GM10248 (cell line): ENCODE results near the gene TM9SF2.
"Not testable (repeated sequence)": the region's sequence is repeated elsewhere in the genome, so short reads cannot be mapped to it uniquely, and the experiment has no call there.

Source experiments
- CTCF ChIA-PET: fragments of 300-600 bp; sonication (Branson Sonifier 250); formaldehyde crosslinking; extraction: SDS; loops from one replicate; lab custom pipeline; 2021; ENCODE audit warnings: antibody characterized with exemption; lab: Yijun Ruan, JAX
- POLR2A ChIA-PET: fragments of 350-650 bp; sonication (Branson Sonifier 250); formaldehyde crosslinking; extraction: SDS; loops from one replicate; lab custom pipeline; 2020; ENCODE audit warnings: antibody characterized with exemption; lab: Yijun Ruan, JAX
- DNase-seq: peaks from one replicate; pipeline ENCODE4 v3.0.0; 2012; ENCODE audit errors: extremely low spot score
- CTCF ChIP-seq: IDR thresholded peaks from 2 replicates; pipeline ENCODE4 v1.5.1; 2012; ENCODE audit warnings: mild to moderate bottlenecking, low read depth; ENCODE audit errors: extremely low read depth, missing control alignments, control extremely low read depth

The TM9SF2 gene

GRCh38 chr13:99489028-99489427 lies 12.2 kb upstream of the TM9SF2 start:
- ChIA-PET CTCF (interaction anchor here (1.5 to 1.6 kb wide), 2 partner anchors 52 to 168 kb away, joined by 4 to 5 read pairs; no protein-coding TSS in a partner anchor), POLR2A (interaction anchor here (0.6 kb wide), 1 partner anchor 58 kb away, joined by 5 read pairs; no protein-coding TSS in a partner anchor)
- no peak for TF ChIP-seq CTCF
- DNase-seq: no peak

DNA sequence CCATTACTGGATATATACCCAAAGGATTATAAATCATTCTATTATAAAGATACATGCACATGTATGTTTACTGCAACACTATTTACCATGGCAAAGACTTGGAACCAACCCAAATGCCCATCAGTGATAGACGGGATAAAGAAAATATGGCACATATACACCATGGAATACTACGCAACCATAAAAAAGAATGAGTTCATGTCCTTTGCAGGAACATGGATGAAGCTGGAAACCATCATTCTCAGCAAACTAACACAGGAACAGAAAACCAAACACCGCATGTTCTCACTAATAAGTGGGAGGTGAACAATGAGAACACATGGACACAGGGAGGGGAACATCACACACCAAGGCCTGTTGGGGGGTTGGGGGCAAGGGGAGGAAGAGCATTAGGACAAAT lies 9.5 kb upstream of the TM9SF2 start:
- CTCF ChIA-PET, POLR2A ChIA-PET: not testable (repeated sequence)

DNA sequence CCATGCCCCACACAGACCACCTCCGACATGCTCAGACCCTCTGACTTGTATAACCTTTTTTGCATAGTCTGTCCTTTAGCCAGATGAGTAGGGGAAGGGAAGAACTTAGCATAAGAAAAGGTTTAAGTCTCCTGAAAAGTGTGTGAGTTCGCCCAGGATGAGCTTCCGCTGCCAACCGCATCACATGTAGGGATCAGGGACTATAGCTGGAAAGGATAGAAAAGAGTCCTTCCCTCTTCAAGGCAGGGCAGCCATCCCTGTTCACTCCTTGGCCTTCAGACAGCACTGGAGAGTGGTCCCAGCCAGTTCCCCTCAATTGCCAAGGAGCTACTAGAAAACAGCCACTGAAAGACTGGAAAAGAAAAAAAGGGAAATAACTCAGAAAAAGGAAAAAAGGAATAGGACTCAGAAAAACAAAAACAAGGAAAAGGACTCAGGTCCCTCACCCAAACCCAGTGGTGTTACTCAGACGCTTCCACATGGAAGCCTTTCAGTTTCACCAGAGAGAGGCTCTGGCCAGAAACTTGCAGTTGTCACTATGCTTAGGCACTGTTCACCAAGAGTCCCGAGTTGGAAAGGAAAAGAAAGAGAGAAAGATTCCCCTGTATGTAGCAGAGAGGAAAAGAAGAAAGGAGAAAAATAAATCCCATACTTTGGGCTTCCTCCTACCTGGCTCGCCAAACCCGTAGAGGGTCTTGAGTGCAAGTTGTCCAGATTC lies 5.6 kb upstream of the TM9SF2 start:
- TF ChIP-seq CTCF: no peak
- ChIA-PET CTCF (interaction anchor here (1.0 to 2.0 kb wide), 4 partner anchors 10 to 108 kb away, joined by 4 to 5 read pairs (median 4); no protein-coding TSS in a partner anchor), POLR2A (no interaction called here)
- DNase-seq: no peak

More for the DNA sequence above, 9.5 kb upstream of the TM9SF2 start:
- not testable (repeated sequence) for DNase-seq

- no peak for TF ChIP-seq CTCF
- POLR2A ChIA-PET: no interaction called here
- CTCF ChIA-PET: interaction anchor here (1.0 to 2.0 kb wide), 4 partner anchors 9 to 109 kb away, joined by 4 to 5 read pairs (median 4); no protein-coding TSS in a partner anchor
- DNase-seq: no peak
Measured at GRCh38 chr13:99496184-99497142, 4.8 kb upstream of the TM9SF2 start.

DNA sequence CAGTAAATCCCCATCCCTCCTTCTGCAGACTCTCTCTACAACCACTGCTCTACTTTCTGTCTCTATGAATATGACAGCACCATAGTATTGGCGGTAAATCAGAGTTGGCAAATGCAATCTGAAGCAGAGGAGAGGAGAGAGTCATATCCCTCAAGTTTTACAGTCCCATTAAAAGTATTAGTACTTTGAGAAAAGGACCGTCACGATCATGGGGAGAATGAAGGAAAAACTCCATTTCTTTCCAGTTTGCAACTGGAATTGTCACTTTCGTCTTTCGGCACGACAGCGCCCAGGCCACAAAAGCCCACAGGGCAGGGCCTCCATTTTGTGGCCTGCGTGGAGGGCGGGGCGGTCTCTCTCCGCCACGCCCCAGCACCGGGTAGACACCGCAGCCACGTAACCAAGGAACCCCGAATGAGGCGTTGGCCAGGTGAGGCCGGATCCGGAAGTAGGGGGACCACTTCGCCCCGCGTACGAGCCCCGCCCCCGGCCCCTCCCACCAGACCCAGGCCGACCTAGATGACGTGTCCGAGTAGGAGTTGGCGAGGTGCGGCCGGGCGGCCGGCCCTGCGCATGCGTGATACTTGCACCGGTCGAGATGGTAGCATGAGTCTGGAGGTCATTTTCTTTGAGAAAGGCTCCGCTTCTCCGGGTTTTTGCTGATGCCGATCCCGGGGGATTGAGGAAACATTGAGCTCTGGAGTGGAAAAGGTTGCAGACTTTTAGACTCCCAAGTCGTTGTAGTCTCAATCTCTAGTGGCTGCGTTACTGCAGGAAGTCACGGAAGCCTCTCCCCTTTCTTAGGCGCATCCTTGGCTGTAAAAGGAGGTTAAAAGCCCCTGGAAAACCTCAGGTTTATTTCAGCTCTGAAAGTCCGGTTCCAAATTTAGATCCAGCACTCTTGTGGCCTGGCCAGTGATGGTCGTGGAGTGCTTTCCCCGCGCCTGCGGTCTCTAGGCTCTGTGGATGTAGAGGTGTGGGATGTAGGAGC lies 2.8 kb upstream of the TM9SF2 start:
- CTCF ChIA-PET: interaction anchor here (0.7 to 1.1 kb wide), 3 partner anchors 15 to 62 kb away, joined by 3 read pairs; no protein-coding TSS in a partner anchor
- no peak for TF ChIP-seq CTCF
- DNase-seq: peak; percentile 97
- POLR2A ChIA-PET: no interaction called here

DNA sequence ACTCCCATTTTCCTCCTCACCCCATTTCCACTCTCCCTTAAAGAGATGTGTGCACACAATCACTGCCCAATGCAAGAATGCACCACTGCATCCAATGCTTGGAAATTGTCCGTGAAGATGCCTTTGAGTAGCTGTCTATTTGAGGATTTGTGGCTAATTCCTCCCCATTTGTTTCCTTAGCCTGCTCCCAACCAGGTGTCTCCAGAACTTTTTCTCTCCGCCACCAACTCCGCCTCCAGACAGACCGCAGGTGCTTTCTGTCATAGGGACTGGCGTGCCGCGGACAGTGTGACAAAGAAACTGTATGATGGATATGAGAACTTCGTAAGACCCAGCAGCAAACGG lies 461 bp upstream of the TM9SF2 start:
- POLR2A ChIA-PET: no interaction called here
- DNase-seq: no peak

More for the DNA sequence above, 461 bp upstream of the TM9SF2 start:
- CTCF ChIA-PET: interaction anchor here (0.8 to 8.5 kb wide), 11 partner anchors 12 to 113 kb away, joined by 3 to 50 read pairs (median 3); partner anchors contain the start of gene CLYBL
- TF ChIP-seq CTCF: no peak
